ENCODE results near the gene OR2T8.

OR2T8 gene

GRCh38 chr1:247962911-247963588 is 43.0 kb downstream of the OR2T8 start:
- DNase-seq, result peak; percentile 32

- no peak for DNase-seq
Measured at GRCh38 chr1:247964933-247965332, 44.9 kb downstream of the OR2T8 start, which contains the start of gene OR2AK2. Gene OR2AK2 (plus strand): TSS chr1:247965233. CDS start chr1:247965377, 144 bp downstream.

DNA sequence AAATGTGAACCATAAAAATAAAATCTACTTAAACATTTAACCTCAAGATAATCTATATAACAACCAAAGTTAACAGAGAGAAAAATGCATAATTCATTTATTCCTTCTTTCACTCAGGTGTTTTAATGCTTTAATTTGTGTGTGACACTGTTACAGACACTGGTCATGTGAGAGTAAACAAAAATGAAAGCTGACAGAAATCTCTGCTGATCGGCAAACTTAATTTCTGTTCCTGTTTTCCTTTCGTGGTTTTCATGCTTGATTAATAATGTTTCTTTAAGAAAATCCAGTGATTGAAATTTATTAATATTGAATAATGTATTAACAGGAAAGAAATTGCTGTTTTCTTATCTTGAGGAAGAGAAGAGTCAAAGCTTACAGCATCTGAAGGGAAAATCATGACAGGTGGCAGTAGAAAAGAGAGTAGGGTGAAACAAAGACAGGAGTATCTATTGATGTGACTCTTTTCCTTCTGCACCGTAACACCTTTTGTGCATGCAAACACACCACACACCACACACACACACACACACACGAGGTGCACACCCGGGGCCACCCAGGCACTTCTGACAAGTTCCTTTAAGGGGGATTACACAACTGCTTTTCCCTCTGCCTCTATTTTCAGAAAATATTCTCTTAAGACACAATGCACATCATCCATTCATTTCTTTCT is 46.6 kb downstream of the OR2T8 start:
- no peak for DNase-seq
